ENCODE measurements around the gene ADCY10. TPM values are rescaled to one million over a fixed set of nuclear protein-coding genes. Genes with fewer than 3 reads are reported as not detected.

Gene ADCY10
- total RNA-seq, 4 donors from 2014 or later: 0.07 to 1.2 TPM; not detected in 2

DNA sequence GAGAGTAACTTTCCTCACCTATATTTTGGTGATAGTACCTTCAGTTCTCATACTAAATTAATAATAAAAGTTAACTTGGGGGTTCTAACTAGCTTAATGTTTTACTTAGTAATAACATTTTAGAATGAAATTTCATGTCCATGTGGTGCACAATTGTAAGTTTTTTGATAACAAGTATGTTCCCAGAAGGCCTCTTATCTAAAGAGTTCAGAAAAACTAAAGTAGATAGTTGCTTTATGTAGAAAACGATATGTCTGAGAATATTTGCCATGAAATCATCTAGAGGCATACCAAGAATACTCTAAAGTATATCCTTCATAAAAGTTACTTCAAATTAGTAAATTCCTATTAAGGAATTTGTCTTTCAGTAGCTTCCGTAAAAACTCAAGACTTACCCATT, 10.2 kb upstream of the ADCY10 start:
- no peaks in the 10 kb centered on the region for H3K9me3 ChIP-seq
- DNase-seq (no peak), ATAC-seq (no peak)
- H3K27ac ChIP-seq: peak overlapping the region; percentile 11 to 85 (median 74)
- in situ Hi-C loops (cut with MboI; ENCODE audit: low sequenced_read_pairs in 4 of 4) (no loop called here), intact Hi-C loops (cut with DNase I; ENCODE audit: low total_unique reads) (loop anchor here (5.0 kb wide), 1 partner anchor 158 kb away; no protein-coding TSS in a partner anchor)
- no peak overlapping the region for H3K4me3 ChIP-seq
- H3K4me1 ChIP-seq: peaks cover 41 to 58% of the 10 kb centered on the region in 2 donors
- H3K36me3 ChIP-seq: no peaks in the 10 kb centered on the region
- TF ChIP-seq POLR2A (IDR thresholded peaks at IDR 0.05): no peak
- TF ChIP-seq, protein P1, sequence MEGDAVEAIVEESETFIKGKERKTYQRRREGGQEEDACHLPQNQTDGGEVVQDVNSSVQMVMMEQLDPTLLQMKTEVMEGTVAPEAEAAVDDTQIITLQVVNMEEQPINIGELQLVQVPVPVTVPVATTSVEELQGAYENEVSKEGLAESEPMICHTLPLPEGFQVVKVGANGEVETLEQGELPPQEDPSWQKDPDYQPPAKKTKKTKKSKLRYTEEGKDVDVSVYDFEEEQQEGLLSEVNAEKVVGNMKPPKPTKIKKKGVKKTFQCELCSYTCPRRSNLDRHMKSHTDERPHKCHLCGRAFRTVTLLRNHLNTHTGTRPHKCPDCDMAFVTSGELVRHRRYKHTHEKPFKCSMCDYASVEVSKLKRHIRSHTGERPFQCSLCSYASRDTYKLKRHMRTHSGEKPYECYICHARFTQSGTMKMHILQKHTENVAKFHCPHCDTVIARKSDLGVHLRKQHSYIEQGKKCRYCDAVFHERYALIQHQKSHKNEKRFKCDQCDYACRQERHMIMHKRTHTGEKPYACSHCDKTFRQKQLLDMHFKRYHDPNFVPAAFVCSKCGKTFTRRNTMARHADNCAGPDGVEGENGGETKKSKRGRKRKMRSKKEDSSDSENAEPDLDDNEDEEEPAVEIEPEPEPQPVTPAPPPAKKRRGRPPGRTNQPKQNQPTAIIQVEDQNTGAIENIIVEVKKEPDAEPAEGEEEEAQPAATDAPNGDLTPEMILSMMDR (IDR thresholded peaks at IDR 0.05 in 4 of 5, conservative IDR thresholded peaks at IDR 0.05 in 1 of 5): no peak
- no peaks in the 10 kb centered on the region for H3K27me3 ChIP-seq

DNA sequence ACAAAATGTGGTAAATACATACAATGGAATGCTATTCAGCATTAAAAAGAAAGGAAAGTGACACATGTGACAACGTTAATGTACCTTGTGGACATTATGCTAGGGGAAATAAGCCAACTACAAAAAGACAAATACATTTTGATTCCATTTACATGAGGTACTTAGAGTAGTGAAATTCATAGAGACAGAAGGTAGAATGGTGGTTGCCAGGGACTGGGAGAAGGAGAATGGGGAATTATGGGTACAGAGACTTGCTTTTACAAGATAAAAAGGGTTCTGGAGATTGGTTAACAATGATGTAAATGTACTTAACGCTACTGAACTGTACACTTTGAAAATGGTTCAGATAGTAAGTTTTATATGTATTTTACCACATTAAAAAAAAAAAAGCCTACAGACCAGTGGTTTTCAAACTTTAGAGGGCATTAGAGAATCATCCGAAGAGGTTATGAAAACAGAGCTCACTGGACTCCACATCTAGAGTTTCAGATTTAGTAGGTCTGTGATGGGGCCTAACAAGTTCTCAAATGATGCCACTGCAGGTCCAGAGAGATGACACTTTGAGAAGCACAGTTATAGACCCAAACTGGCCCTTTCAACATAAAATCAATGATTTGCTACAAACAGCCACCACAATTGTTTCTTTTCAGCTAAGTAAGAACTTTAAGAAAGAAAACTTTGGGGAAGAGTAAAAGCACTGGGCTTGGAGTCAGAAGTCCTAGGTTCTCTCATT, 9.6 kb upstream of the ADCY10 start:
- Histone ChIP-seq H3K27me3 (no peaks in the 10 kb centered on the region), H3K27ac (peak overlapping the region; percentile 72 to 85 (median 74)), H3K4me1 (peaks cover 37 to 52% of the 10 kb centered on the region in 2 donors), H3K4me3 (no peak overlapping the region), H3K36me3 (peaks cover 0 to under 1% of the 10 kb centered on the region in 2 donors), H3K9me3 (no peaks in the 10 kb centered on the region)
- TF ChIP-seq, protein P1 (IDR thresholded peaks at IDR 0.05 in 4 of 5, conservative IDR thresholded peaks at IDR 0.05 in 1 of 5): no peak
- TF ChIP-seq POLR2A (IDR thresholded peaks at IDR 0.05): no peak
- ATAC-seq: no peak
- in situ Hi-C loops (cut with MboI; ENCODE audit: low sequenced_read_pairs in 4 of 4) (no loop called here), intact Hi-C loops (cut with DNase I; ENCODE audit: low total_unique reads) (loop anchor here (5.0 kb wide), 1 partner anchor 159 kb away; no protein-coding TSS in a partner anchor)
- no peak for DNase-seq

DNA sequence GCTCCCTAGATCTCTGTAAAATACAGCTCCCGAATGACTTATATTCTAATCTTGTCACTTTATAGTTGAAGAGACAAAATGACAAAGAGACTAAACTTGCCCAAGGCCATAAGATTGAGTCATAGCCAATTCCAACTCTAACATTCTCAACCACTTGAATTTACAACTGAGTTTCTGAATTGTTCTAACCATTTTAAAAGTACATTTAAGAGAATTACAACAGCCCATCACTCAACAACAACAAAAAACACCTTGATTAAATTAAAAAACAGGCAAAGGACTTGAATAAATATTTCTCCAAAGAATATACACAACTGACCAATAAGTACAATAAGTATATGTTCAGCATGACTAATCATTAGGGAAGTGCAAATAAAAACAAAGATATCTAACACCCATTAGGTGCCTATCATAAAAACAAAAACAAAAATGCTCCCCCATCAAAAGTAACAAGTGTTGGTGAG, 8.7 kb upstream of the ADCY10 start:
- in situ Hi-C loops (cut with MboI; ENCODE audit: low sequenced_read_pairs in 4 of 4): no loop called here
- DNase-seq: no peak
- H3K4me3 ChIP-seq: peak overlapping the region in 1 of 4 donors; percentile 26

DNA sequence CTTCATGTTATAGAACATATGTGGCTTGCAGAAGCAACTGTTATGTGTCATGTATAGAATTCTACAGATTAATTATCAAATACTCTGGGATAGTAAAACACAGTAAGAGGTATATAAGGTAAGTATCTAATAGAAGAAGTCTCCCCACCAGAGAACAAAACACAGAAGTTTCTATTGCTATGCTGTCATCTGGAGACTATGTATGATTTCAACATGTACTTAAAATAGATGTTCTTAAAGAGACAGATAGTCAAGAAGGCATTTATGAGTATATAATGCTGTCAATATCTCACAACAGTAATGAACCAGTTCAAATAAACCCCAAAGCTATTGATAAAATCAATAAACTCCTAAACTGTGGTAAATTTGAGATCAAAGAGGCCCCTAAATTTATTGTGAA, 8.1 kb upstream of the ADCY10 start:
- peaks cover 24 to 39% of the 10 kb centered on the region in 2 donors for H3K4me1 ChIP-seq
- TF ChIP-seq, protein P1 (IDR thresholded peaks at IDR 0.05 in 4 of 5, conservative IDR thresholded peaks at IDR 0.05 in 1 of 5): no peak
- no peak for TF ChIP-seq POLR2A (IDR thresholded peaks at IDR 0.05)
- in situ Hi-C loops (cut with MboI; ENCODE audit: low sequenced_read_pairs in 4 of 4) (no loop called here), intact Hi-C loops (cut with DNase I; ENCODE audit: low total_unique reads) (loop anchor here (5.0 kb wide), 1 partner anchor 160 kb away; no protein-coding TSS in a partner anchor)
- ATAC-seq (peak; percentile 94), DNase-seq (no peak)
- peaks cover 0 to 15% of the 10 kb centered on the region in 2 donors for H3K36me3 ChIP-seq
- peak overlapping the region in 3 of 4 donors; percentile 6 to 31 (median 26) for H3K4me3 ChIP-seq
- H3K27me3 ChIP-seq: no peaks in the 10 kb centered on the region
- peak overlapping the region; percentile 72 to 85 (median 74) for H3K27ac ChIP-seq
- no peaks in the 10 kb centered on the region for H3K9me3 ChIP-seq

More for the DNA sequence above, 8.7 kb upstream of the ADCY10 start:
- Histone ChIP-seq H3K9me3 (no peaks in the 10 kb centered on the region), H3K4me1 (peaks cover 29 to 45% of the 10 kb centered on the region in 2 donors), H3K36me3 (peaks cover 0 to 9% of the 10 kb centered on the region in 2 donors), H3K27ac (peak overlapping the region; percentile 72 to 85 (median 74)), H3K27me3 (no peaks in the 10 kb centered on the region)
- peak in 1 of 2 donors; percentile 28 for ATAC-seq
- intact Hi-C loops (cut with DNase I; ENCODE audit: low total_unique reads): loop anchor here (5.0 kb wide), 1 partner anchor 160 kb away; no protein-coding TSS in a partner anchor
- TF ChIP-seq POLR2A (IDR thresholded peaks at IDR 0.05): no peak
- TF ChIP-seq, protein P1 (IDR thresholded peaks at IDR 0.05 in 4 of 5, conservative IDR thresholded peaks at IDR 0.05 in 1 of 5): no peak

All from gastrocnemius medialis (tissue), 4 donors.